ENCODE results near the gene NF1.
"Not testable (repeated sequence)": the region's sequence is repeated elsewhere in the genome, so short reads cannot be mapped to it uniquely, and the experiment has no call there.

Gene NF1

GRCh38 chr17:31251105-31251969 lies 156.6 kb downstream of the NF1 start:
- in situ Hi-C loops (cut with HindIII; ENCODE audit: low sequenced_read_pairs): no loop called here

GRCh38 chr17:31251970-31252328 lies 157.2 kb downstream of the NF1 start:
- in situ Hi-C loops (cut with HindIII; ENCODE audit: low sequenced_read_pairs): no loop called here

GRCh38 chr17:31252741-31253140 lies 158.0 kb downstream of the NF1 start:
- in situ Hi-C loops (cut with HindIII; ENCODE audit: low sequenced_read_pairs): no loop called here

GRCh38 chr17:31254654-31255053 lies 159.9 kb downstream of the NF1 start:
- in situ Hi-C loops (cut with HindIII; ENCODE audit: low sequenced_read_pairs): no loop called here

DNA sequence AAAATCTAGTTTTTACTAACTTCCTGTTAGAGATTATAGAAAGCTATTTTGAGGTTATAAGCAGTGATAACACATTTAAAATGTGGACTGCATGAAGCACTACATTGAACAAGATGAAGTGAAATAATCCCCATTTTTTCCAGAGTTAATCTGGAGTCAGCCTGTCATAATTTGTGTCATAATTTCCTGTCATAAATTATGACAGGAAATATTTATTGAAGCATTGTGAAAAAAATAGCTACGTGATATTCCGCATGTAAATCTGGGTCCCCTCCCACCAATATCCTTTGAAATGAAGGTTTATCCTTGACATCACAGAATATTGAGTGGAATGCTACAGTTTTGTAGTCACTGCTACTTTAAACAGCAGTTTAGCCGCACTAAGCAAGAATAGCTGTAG lies 162.2 kb downstream of the NF1 start:
- in situ Hi-C loops (cut with HindIII; ENCODE audit: low sequenced_read_pairs): no loop called here

GRCh38 chr17:31260151-31260550 lies 165.4 kb downstream of the NF1 start:
- in situ Hi-C loops (cut with HindIII; ENCODE audit: low sequenced_read_pairs): no loop called here

- in situ Hi-C loops (cut with HindIII; ENCODE audit: low sequenced_read_pairs): no loop called here
These were observed 166.8 kb downstream of the NF1 start for GRCh38 chr17:31261601-31262000.

- in situ Hi-C loops (cut with HindIII; ENCODE audit: low sequenced_read_pairs): not testable (repeated sequence)
These were observed 168.1 kb downstream of the NF1 start for GRCh38 chr17:31262923-31263322.

DNA sequence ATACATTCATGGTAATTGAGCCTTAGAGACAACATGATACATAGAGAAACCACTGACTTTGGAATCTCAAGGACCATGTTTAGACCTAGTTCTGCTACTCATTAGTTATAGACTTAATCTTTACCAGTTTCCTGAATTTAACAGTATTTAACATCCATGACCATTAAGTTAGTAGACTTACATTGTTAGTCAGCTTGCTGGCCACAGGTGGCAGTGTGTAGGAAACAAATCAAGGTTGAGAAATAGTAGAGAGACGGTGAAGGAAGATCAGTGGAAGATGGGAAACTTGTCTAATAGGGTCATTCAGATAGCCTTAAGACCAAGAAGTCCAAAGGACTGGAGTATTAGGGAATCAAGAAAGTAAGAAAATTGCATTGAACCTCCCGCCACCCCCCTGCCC lies 171.3 kb downstream of the NF1 start:
- in situ Hi-C loops (cut with HindIII; ENCODE audit: low sequenced_read_pairs): no loop called here

DNA sequence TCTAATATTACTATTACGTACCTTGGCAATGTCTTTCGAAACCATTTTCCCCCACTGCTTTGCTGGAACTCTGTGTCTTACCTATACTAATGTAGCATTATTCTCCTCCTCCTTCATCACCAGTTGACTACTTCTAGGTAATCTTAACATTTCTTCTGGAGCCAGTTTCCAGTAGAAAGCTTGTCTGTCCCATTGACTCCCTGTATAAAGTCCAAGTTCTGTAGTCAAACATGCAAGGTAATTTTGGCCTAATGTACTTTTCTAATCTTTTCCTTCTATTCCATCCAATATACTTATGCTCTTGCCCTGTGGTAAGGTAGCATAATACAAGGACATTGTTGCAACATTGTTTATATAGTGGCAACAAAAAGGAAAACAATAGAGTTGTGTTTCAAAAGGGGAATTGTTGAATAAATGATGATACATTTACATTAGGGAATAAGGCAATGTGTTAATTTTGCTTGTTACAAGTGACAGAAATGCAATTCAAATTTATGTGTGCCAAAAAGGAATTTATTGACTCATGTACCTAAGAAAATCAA lies 174.3 kb downstream of the NF1 start:
- in situ Hi-C loops (cut with HindIII; ENCODE audit: low sequenced_read_pairs): no loop called here

GRCh38 chr17:31269578-31269983 lies 174.8 kb downstream of the NF1 start:
- in situ Hi-C loops (cut with HindIII; ENCODE audit: low sequenced_read_pairs): no loop called here

- in situ Hi-C loops (cut with HindIII; ENCODE audit: low sequenced_read_pairs): no loop called here
These were observed 177.5 kb downstream of the NF1 start for GRCh38 chr17:31272236-31272635.

- in situ Hi-C loops (cut with HindIII; ENCODE audit: low sequenced_read_pairs): no loop called here
These were observed 178.0 kb downstream of the NF1 start for GRCh38 chr17:31272803-31273202.

- in situ Hi-C loops (cut with HindIII; ENCODE audit: low sequenced_read_pairs): no loop called here
These were observed 178.7 kb downstream of the NF1 start for GRCh38 chr17:31273516-31273915.

DNA sequence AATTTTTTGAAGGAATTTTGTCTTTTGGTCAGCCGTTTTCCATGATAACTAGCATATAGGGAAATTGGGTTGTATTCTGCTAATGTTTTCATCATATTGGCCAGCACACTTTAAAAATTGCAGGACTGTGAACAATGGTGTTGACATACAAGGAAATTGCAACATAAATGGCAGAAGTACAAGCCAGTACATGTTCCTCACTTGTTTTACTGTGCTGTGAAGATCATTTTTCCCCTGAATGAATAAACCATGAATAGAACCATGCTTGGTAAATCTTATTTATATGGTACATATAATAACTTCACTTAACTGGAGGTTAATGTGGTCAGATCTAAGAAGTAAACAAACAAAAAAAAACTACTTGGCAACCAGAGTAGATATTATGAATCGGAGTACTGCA lies 179.5 kb downstream of the NF1 start:
- in situ Hi-C loops (cut with HindIII; ENCODE audit: low sequenced_read_pairs): no loop called here

- in situ Hi-C loops (cut with HindIII; ENCODE audit: low sequenced_read_pairs): no loop called here
These were observed 180.3 kb downstream of the NF1 start for GRCh38 chr17:31275116-31275515.

DNA sequence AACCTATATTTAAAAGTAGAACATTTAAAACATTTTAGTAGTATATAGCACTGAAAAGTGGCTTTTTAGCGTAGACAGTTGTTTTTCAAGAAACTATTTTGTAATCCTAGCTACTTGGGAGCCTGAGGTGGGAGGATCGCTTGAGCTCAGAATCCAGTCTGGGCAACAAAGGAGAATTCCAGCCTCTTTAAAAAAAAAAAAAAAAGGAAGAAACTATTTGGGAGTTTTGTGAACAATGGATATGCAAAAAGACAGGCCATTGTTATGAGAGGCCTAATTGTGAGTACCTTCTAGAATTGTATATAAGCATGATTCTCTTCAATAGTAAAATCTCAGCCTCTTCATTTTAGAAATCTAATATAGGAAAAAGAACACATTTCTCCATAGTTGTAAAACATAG lies 184.6 kb downstream of the NF1 start:
- in situ Hi-C loops (cut with HindIII; ENCODE audit: low sequenced_read_pairs): no loop called here

- in situ Hi-C loops (cut with HindIII; ENCODE audit: low sequenced_read_pairs): no loop called here
These were observed 186.3 kb downstream of the NF1 start for GRCh38 chr17:31281061-31281460.

- in situ Hi-C loops (cut with HindIII; ENCODE audit: low sequenced_read_pairs): no loop called here
These were observed 189.1 kb downstream of the NF1 start for GRCh38 chr17:31283841-31284240.

DNA sequence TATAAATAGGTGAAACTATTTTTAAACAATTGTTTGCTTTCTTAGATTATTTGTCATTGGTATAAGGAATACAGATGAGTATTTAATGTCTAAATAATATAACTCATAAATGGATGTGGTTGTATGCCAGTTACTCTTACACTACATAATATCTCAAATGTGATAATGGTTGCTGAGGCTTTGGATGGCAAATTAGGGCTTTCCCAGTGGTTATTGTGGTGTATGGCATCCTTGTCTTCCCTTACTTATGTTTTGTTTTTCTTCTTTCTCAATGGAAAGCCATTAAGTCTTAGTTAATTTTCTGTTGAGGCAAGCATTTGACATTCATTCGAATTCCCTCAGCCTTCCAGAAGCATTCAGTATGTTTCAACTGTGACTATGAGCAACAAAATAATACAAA lies 191.8 kb downstream of the NF1 start:
- in situ Hi-C loops (cut with HindIII; ENCODE audit: low sequenced_read_pairs): no loop called here

DNA sequence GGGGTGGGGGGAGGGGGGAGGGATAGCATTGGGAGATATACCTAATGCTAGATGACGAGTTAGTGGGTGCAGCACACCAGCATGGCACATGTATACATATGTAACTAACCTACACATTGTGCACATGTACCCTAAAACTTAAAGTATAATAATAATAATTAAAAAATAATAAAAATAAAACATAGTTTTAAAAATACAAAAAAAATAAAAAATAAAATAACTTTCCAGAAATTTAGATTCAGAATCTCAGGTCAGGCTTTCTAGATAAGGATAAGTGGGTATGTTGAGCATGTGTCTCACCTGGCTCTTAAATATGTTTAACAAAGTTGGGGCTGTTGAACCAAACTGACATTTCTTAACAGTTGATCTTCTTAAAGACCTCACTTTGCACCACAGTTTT lies 193.2 kb downstream of the NF1 start:
- in situ Hi-C loops (cut with HindIII; ENCODE audit: low sequenced_read_pairs): not testable (repeated sequence)

DNA sequence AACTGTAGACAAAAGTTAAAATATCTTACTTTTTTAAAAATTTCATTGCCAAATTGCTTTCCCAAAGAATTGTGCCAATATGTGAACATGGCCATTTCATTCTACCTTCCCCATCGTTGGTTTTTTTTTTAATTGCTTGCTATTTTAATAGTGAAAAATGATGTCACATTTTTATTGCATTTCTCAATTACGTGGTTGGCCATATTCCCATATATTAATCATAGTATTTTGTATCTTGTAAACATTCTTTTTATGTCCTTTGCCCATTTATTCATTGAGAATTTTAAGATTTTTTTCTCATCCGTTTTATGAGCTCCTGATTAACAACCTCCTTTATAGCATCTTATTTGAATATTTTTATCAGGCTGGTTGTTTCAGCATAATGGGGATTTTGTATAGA lies 195.0 kb downstream of the NF1 start:
- in situ Hi-C loops (cut with HindIII; ENCODE audit: low sequenced_read_pairs): no loop called here

DNA sequence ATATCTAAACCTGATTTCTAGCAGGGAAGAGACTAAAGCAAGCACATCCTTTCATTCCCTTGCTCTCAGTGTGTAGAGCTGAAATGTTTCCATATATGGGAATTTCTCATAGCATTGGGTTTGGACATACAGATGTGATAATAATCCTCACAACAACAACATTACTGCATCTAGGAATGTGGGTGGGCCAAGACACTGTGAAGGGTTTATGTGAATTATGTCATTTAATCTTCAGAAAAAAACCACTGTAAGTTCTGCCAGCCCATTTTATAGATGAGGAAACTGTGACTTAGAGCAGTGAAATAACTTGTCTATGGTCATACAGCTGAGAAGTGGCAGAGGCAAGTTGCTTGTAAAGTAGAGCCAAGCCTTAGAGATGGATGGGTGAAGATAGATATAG lies 197.0 kb downstream of the NF1 start:
- in situ Hi-C loops (cut with HindIII; ENCODE audit: low sequenced_read_pairs): no loop called here

Data from endothelial cell of hepatic sinusoid (primary cell).